PC-3 (cell line): ENCODE measurements around the gene STAT1.

ENCODE experiments used
- CTCF ChIP-seq: fragments of 300-600 bp; sonication (generic); conservative IDR thresholded peaks from 2 replicates; pipeline ENCODE4 v1.5.1; 2017; ENCODE audit warnings: antibody characterized with exemption, low read depth, mild to moderate bottlenecking, low read length
- EZH2 ChIP-seq: fragments of 300-600 bp; sonication (generic); IDR thresholded peaks from one replicate; pipeline ENCODE4 v1.6.1; 2017; ENCODE audit warnings: antibody characterized with exemption, mild to moderate bottlenecking, low read length; ENCODE audit not compliant: unreplicated experiment

GRCh38 chr2:190968522-190968921, 45.4 kb downstream of the STAT1 start:
- TF ChIP-seq CTCF (no peak), EZH2 (no peak)
